B cell (primary cell): ENCODE measurements around the gene OSTC. TPM values are rescaled to one million over a fixed set of nuclear protein-coding genes. Genes with fewer than 3 reads are reported as not detected.

Experiments used
- ATAC-seq: fragments of 200-7000 bp; cut with Tn5 transposase; one replicate; pipeline ENCODE4 v1.10.0; 2021; ENCODE audit warnings: low read depth, mild to moderate bottlenecking, moderate number of reproducible peaks, moderate library complexity
- CTCF ChIA-PET: fragments of 350-600 bp; sonication (Branson Sonifier 250); formaldehyde crosslinking; loops from one replicate; lab custom pipeline; 2021; ENCODE audit warnings: antibody characterized with exemption, inconsistent platforms; lab: Charles Lee
- POLR2A ChIA-PET: fragments of 350-600 bp; sonication (Branson Sonifier 250); formaldehyde crosslinking; loops from one replicate; lab custom pipeline; 2021; ENCODE audit warnings: antibody characterized with exemption; lab: Charles Lee
- DNase-seq: peaks from one replicate; pipeline ENCODE4 v3.0.0; 2013
- H2AFZ ChIP-seq: 2 replicates; pipeline ENCODE4 v1.6.1; 2012; ENCODE audit warnings: mild to moderate bottlenecking, low read depth, low read length; ENCODE audit not compliant: insufficient read depth, poor library complexity, severe bottlenecking
- H3K27ac ChIP-seq, 2 donors: 1 replicate in 1 of 2; 2 replicates in 1 of 2; pipeline ENCODE4 v1.5.1; 2012 to 2013; ENCODE audit warnings: low read length in 2 of 2, mild to moderate bottlenecking in 2 of 2, moderate library complexity in 1 of 2
- H3K27me3 ChIP-seq, 4 experiments: fragments of 200-600 bp in 1 of 4; sonication (generic) in 1 of 4; replicated peaks in 1 of 4; 1 replicate in 2 of 4; 2 replicates in 2 of 4; pipeline versions ENCODE4 v1.6.1 to v1.7.0; 2013 to 2016; ENCODE audit warnings: low read length in 3 of 4, mild to moderate bottlenecking in 2 of 4, mixed read lengths in 1 of 4, moderate library complexity in 1 of 4; ENCODE audit not compliant: insufficient read depth in 4 of 4, control insufficient read depth in 3 of 4; ENCODE audit errors: control extremely low read depth in 1 of 4
- H3K36me3 ChIP-seq, 2 experiments: replicated peaks in 1 of 2; 1 replicate in 1 of 2; 2 replicates in 1 of 2; pipeline versions ENCODE4 v1.6.1 to v1.7.1; 2013; ENCODE audit warnings: low read length in 1 of 2; ENCODE audit not compliant: insufficient read depth in 2 of 2, control insufficient read depth in 1 of 2; ENCODE audit errors: control extremely low read depth in 1 of 2, extremely low read depth in 1 of 2
- H3K4me1 ChIP-seq, 2 donors: fragments of 200-600 bp in 1 of 2; sonication (generic) in 1 of 2; 1 replicate in 1 of 2; 2 replicates in 1 of 2; pipeline versions ENCODE4 v1.5.1 to v1.6.1; 2013 to 2017; ENCODE audit warnings: low read length in 2 of 2; ENCODE audit not compliant: control insufficient read depth in 2 of 2, insufficient read depth in 2 of 2
- H3K4me2 ChIP-seq: replicated peaks from 2 replicates; pipeline ENCODE3; 2012; ENCODE audit warnings: mild to moderate bottlenecking, low read depth, low read length; ENCODE audit not compliant: poor library complexity, severe bottlenecking
- H3K4me3 ChIP-seq, 5 experiments: fragments of 200-600 bp in 1 of 5; sonication (generic) in 1 of 5; 1 replicate in 3 of 5; 2 replicates in 2 of 5; pipeline versions ENCODE4 v1.5.1 to v1.7.0; 2011 to 2016; ENCODE audit warnings: low read length in 4 of 5, mild to moderate bottlenecking in 4 of 5, low read depth in 2 of 5, control low read depth in 1 of 5, moderate library complexity in 1 of 5; ENCODE audit not compliant: insufficient read depth in 1 of 5; ENCODE audit errors: control extremely low read depth in 1 of 5, extremely low read depth in 1 of 5
- H3K79me2 ChIP-seq: fragments of 200-600 bp; sonication (generic); one replicate; pipeline ENCODE4 v1.6.0; 2016; ENCODE audit warnings: low read length; ENCODE audit not compliant: control insufficient read depth, insufficient read depth
- H3K9ac ChIP-seq: fragments of 200-600 bp; sonication (generic); 2 replicates; pipeline ENCODE4 v1.6.1; 2017; ENCODE audit warnings: mild to moderate bottlenecking, low read length, moderate library complexity
- H3K9me3 ChIP-seq, 3 donors: one replicate each; pipeline versions ENCODE4 v1.6.1 to v1.7.1; 2013; ENCODE audit warnings: low read length in 2 of 3; ENCODE audit not compliant: control insufficient read depth in 2 of 3, insufficient read depth in 1 of 3; ENCODE audit errors: control extremely low read depth in 1 of 3
- H4K20me1 ChIP-seq: 2 replicates; pipeline ENCODE4 v1.6.0; 2012; ENCODE audit warnings: mild to moderate bottlenecking, low read length; ENCODE audit not compliant: insufficient read depth, control insufficient read depth, poor library complexity, severe bottlenecking
- H3K27ac Mint-ChIP-seq: one replicate; pipeline ENCODE4 v1.8.0; 2021; ENCODE audit warnings: mixed read lengths
- H3K27me3 Mint-ChIP-seq: one replicate; pipeline ENCODE4 v1.8.0; 2021; ENCODE audit warnings: mixed read lengths
- H3K4me1 Mint-ChIP-seq: one replicate; pipeline ENCODE4 v1.8.0; 2021; ENCODE audit warnings: mixed read lengths
- H3K4me3 Mint-ChIP-seq: one replicate; pipeline ENCODE4 v1.8.0; 2021; ENCODE audit warnings: mixed read lengths
- H3K9me3 Mint-ChIP-seq: one replicate; pipeline ENCODE4 v1.8.0; 2022; ENCODE audit warnings: mixed read lengths; ENCODE audit not compliant: insufficient read depth
- EZH2 ChIP-seq: IDR thresholded peaks from 2 replicates; pipeline ENCODE4 v1.6.1; 2012; ENCODE audit warnings: borderline replicate concordance, low read depth, mild to moderate bottlenecking, moderate library complexity, low read length; ENCODE audit not compliant: insufficient read depth, poor library complexity, severe bottlenecking
- WGBS: methylation state at CpG from one replicate; pipeline ENCODE4 v1.1.5; 2013; ENCODE audit warnings: missing lambda C conversion rate; ENCODE audit not compliant: insufficient coverage; 5-methylcytosine and 5-hydroxymethylcytosine counted together
- intact Hi-C: fragments of 100-400 bp; cut with micrococcal nuclease; formaldehyde crosslinking; loops from one replicate; pipeline ENCODE4 v1.10.0; 2022
- polyA plus RNA-seq: library from polyadenylated mRNA; depleted of rRNA; stranded (reverse); fragments of >200 nt; gene quantifications from 2 replicates; pipeline ENCODE4 v1.2.3, GENCODE V29; 2012
- total RNA-seq, 2 donors: library from RNA; stranded (reverse); fragments of 120-200 nt in 1 of 2; gene quantifications; 1 replicate in 1 of 2; 2 replicates in 1 of 2; pipeline versions ENCODE4 v1.2.3 to v1.2.4, GENCODE V29; 2013 to 2022
- TF ChIP-seq, protein P1 (sequence below): fragments of 200-600 bp; IDR thresholded peaks from one replicate; pipeline ENCODE4 v1.8.0; 2022; ENCODE audit warnings: antibody characterized with exemption, mild to moderate bottlenecking

Gene OSTC
- total and polyA plus RNA-seq, 2 donors (not counting 1 experiment from before 2014, with no cell fraction given), result 33.3 to 38.9 TPM

DNA sequence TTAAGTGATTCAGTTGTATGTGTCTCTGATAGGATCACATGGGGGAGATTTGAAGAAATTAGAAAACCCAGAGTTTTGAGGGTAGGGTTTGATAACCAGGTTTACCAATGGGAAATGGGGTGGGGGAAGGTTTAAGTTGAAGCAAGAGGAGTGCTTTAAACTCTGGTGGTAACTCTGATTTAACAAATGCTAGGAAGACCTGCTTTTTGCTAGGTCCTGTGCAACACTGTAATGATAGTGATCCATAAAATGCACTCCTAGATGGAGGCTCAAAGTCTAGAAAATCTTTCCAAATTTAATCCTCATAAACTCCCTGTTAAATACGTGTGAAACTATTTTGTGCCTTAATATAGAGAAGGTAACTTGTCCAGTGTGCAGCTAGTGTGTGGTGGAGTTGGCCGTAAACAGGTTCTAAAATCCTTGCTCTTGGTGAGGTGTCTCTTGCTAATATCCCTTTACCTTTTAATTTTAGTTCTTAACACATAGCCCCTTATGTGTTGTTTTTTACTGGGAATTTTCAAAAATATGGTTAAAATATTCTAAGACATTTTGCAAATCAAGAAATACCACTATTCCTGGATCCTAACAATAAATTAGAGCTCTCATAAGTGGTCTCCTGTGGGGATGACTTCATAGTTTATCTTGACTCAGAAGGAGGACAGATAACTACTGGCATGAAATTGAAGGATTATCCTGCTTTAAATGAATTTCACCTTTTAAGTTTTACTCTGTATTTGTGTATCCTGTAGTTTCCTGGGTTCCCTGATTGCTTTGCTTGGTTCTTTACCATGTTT, 25.9 kb upstream of the OSTC start:
- H3K4me3 Mint-ChIP-seq, result no peak overlapping the region
- no peak for DNase-seq
- CTCF ChIA-PET, result no interaction called here

DNA sequence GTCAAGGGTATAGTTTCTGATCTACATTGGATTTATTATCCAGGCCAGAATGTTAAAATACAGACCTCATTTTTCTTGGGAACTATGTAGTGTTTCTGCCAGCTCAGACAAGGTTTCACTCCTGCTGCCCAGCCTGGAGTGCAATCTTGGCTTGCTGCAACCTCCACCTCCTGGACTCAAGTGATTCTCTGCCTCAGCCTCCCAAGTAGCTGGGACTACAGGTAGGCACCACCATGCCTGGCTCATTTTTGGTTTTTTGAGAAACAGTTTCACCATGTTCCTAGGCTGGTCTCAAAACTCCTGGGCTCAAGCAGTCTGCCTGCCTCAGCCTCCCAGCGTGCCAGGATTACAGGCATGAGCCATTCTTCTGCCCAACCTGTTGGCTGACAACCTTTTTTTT, 24.3 kb upstream of the OSTC start:
- no peaks in the 10 kb centered on the region for H3K9me3 Mint-ChIP-seq
- no peak for ATAC-seq
- Histone ChIP-seq H3K9ac (no peak overlapping the region), H2AFZ (no peak overlapping the region), H3K36me3 (peaks cover 4 to 85% of the 10 kb centered on the region in 2 experiments), H3K4me3 (no peak overlapping the region), H3K27ac (no peak overlapping the region), H3K4me1 (peaks cover 9 to 12% of the 10 kb centered on the region in 2 donors), H3K79me2 (peaks cover 5% of the 10 kb centered on the region), H3K4me2 (no peak overlapping the region), H3K27me3 (no peaks in the 10 kb centered on the region), H4K20me1 (peaks cover 17% of the 10 kb centered on the region), H3K9me3 (no peaks in the 10 kb centered on the region)
- intact Hi-C loops, result loop anchor here (10.0 kb wide), 2 partner anchors 809 to 1189 kb away; partner anchors contain the start of genes GAR1 and SEC24B
- peaks cover 30% of the 10 kb centered on the region for H3K4me1 Mint-ChIP-seq
- no CpG with 5 or more reads among the region's 1 CpG for WGBS
- no peak overlapping the region for H3K27ac Mint-ChIP-seq
- no peaks in the 10 kb centered on the region for H3K27me3 Mint-ChIP-seq
- DNase-seq, result no peak
- ChIA-PET POLR2A (no interaction called here), CTCF (no interaction called here)
- no peak overlapping the region for H3K4me3 Mint-ChIP-seq
- TF ChIP-seq, protein P1, sequence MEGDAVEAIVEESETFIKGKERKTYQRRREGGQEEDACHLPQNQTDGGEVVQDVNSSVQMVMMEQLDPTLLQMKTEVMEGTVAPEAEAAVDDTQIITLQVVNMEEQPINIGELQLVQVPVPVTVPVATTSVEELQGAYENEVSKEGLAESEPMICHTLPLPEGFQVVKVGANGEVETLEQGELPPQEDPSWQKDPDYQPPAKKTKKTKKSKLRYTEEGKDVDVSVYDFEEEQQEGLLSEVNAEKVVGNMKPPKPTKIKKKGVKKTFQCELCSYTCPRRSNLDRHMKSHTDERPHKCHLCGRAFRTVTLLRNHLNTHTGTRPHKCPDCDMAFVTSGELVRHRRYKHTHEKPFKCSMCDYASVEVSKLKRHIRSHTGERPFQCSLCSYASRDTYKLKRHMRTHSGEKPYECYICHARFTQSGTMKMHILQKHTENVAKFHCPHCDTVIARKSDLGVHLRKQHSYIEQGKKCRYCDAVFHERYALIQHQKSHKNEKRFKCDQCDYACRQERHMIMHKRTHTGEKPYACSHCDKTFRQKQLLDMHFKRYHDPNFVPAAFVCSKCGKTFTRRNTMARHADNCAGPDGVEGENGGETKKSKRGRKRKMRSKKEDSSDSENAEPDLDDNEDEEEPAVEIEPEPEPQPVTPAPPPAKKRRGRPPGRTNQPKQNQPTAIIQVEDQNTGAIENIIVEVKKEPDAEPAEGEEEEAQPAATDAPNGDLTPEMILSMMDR, result no peak
- TF ChIP-seq EZH2, result no peak

More for the DNA sequence above, 25.9 kb upstream of the OSTC start:
- H3K27ac ChIP-seq, result no peak overlapping the region
- ATAC-seq, result no peak
- H3K9me3 Mint-ChIP-seq, result no peaks in the 10 kb centered on the region
- POLR2A ChIA-PET, result no interaction called here
- H4K20me1 ChIP-seq, result peaks cover 17% of the 10 kb centered on the region
- intact Hi-C loops, result loop anchor here (10.0 kb wide), 2 partner anchors 810 to 1190 kb away; partner anchors contain the start of genes GAR1 and SEC24B
- H2AFZ ChIP-seq, result no peak overlapping the region
- H3K4me3 ChIP-seq, result no peak overlapping the region
- TF ChIP-seq, protein P1, result no peak
- TF ChIP-seq EZH2, result no peak
- WGBS, result no CpG with 5 or more reads among the region's 2 CpGs
- no peaks in the 10 kb centered on the region for H3K27me3 ChIP-seq
- H3K27ac Mint-ChIP-seq, result no peak overlapping the region
- no peaks in the 10 kb centered on the region for H3K27me3 Mint-ChIP-seq
- peaks cover 43% of the 10 kb centered on the region for H3K4me1 Mint-ChIP-seq
- H3K36me3 ChIP-seq, result peaks cover 2 to 69% of the 10 kb centered on the region in 2 experiments
- no peak overlapping the region for H3K9ac ChIP-seq
- no peak overlapping the region for H3K4me2 ChIP-seq
- peaks cover 17 to 19% of the 10 kb centered on the region in 2 donors for H3K4me1 ChIP-seq
- H3K79me2 ChIP-seq, result peaks cover 10% of the 10 kb centered on the region
- no peaks in the 10 kb centered on the region for H3K9me3 ChIP-seq
